Upper lobe of left lung (tissue), 6 donors: Measurements from ENCODE around the gene PLXND1. TPM values are rescaled to one million over a fixed set of nuclear protein-coding genes. Genes with fewer than 3 reads are reported as not detected.

Source experiments
- ATAC-seq, 2 donors: fragments of 200-7000 bp; cut with Tn5 transposase; one replicate each; pipeline ENCODE4 v1.9.1; 2022; ENCODE audit warnings: mild to moderate bottlenecking in 2 of 2, moderate library complexity in 2 of 2; ENCODE audit not compliant: low FRiP score in 2 of 2
- DNase-seq, 2 donors: peaks; one replicate each; pipeline ENCODE4 v3.0.0-alpha.2; 2019 to 2020
- H3K27ac ChIP-seq, 4 donors: fragments of 200-600 bp; sonication (generic); one replicate each; pipeline ENCODE4 v1.5.1; 2016 to 2019
- H3K27me3 ChIP-seq, 4 donors: fragments of 200-600 bp; sonication (generic); one replicate each; pipeline ENCODE4 v1.5.1; 2017 to 2019
- H3K36me3 ChIP-seq, 4 donors: fragments of 200-600 bp; sonication (generic); one replicate each; pipeline ENCODE4 v1.5.1; 2016 to 2019
- H3K4me1 ChIP-seq, 4 donors: fragments of 200-600 bp; sonication (generic); one replicate each; pipeline ENCODE4 v1.5.1; 2018 to 2019
- H3K4me3 ChIP-seq, 4 donors: fragments of 200-600 bp; sonication (generic); one replicate each; pipeline ENCODE4 v1.5.1; 2017 to 2019; ENCODE audit warnings: mild to moderate bottlenecking in 2 of 4, moderate library complexity in 1 of 4
- H3K9me3 ChIP-seq, 4 donors: fragments of 200-600 bp; sonication (generic); one replicate each; pipeline ENCODE4 v1.5.1; 2018 to 2019
- EP300 ChIP-seq, 4 donors: sonication (generic); formaldehyde crosslinking; IDR thresholded peaks; one replicate each; pipeline ENCODE4 v1.5.1; 2017; ENCODE audit warnings: antibody characterized with exemption in 4 of 4, control low read depth in 2 of 4
- POLR2A ChIP-seq, 4 donors: fragments of 450-650 bp; IDR thresholded peaks; one replicate each; pipeline ENCODE4 v1.5.1; 2016 to 2017; ENCODE audit warnings: antibody characterized with exemption in 4 of 4, mild to moderate bottlenecking in 2 of 4
- POLR2AphosphoS5 ChIP-seq, 2 donors: sonication (generic); formaldehyde crosslinking; IDR thresholded peaks; one replicate each; pipeline ENCODE4 v1.5.1; 2017; ENCODE audit warnings: antibody characterized with exemption in 2 of 2
- WGBS, 2 donors: methylation state at CpG; one replicate each; pipeline ENCODE4 v1.1.5; 2017 to 2018; 5-methylcytosine and 5-hydroxymethylcytosine counted together
- total RNA-seq, 6 donors: library from RNA; depleted of rRNA in 4 of 6; stranded (reverse); fragments of >200 nt in 4 of 6; gene quantifications; one replicate each; pipeline versions ENCODE4 v1.1.0 to v1.2.1, GENCODE V29; 2016 to 2021
- TF ChIP-seq, protein P1 (sequence below), 6 experiments: fragments of 450-650 bp in 4 of 6; fragments of 200-600 bp in 2 of 6; sonication (generic) in 2 of 6; IDR thresholded peaks; one replicate each; pipeline ENCODE4 v1.5.1; 2016 to 2019; ENCODE audit warnings: antibody characterized with exemption in 6 of 6
- donor health status: DM: no; HTN: no; CAD: no; lungs with moderate emphysema.
- donor health status: DM: no; HTN: yes; CAD: no; lungs with severe emphysema.

The PLXND1 gene
- total RNA-seq, 6 donors from 2014 or later, result 95.3 to 607 (median 227) TPM

DNA sequence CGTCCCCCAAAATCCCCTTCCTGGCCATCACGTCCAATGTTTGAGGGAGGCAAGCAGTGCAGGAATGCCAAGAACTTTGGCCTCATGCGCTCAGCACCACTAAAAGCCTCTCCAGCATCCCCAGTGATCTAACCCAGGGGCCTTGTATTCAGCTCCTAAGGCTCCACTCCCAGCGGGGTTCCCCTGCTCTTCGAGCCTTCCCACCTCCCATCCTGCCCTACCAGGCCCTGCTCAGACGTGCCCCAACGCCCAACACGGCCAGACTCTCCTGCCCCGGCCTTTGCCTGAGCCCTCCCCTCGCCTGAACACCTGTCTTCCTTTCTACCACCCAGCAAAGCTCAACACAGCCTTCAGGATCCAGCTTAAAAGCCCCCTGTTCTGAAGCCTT is 30.5 kb downstream of the PLXND1 start:
- Histone ChIP-seq H3K27ac (peak overlapping the region; percentile 80 to 87 (median 82)), H3K4me3 (no peak overlapping the region), H3K27me3 (no peaks in the 10 kb centered on the region), H3K9me3 (no peaks in the 10 kb centered on the region), H3K36me3 (peaks cover 8 to 90% (median 79%) of the 10 kb centered on the region in 4 donors), H3K4me1 (peaks cover 30 to 40% (median 33%) of the 10 kb centered on the region in 4 donors)
- ATAC-seq, result no peak
- no peak for DNase-seq
- WGBS, 2 donors, result 91 to 94% methylated on average over 9 to 10 of the region's 10 CpGs
- TF ChIP-seq EP300 (IDR thresholded peaks at IDR 0.05) (no peak), POLR2A (IDR thresholded peaks at IDR 0.05) (no peak), POLR2AphosphoS5 (IDR thresholded peaks at IDR 0.05) (no peak)
- TF ChIP-seq, protein P1, sequence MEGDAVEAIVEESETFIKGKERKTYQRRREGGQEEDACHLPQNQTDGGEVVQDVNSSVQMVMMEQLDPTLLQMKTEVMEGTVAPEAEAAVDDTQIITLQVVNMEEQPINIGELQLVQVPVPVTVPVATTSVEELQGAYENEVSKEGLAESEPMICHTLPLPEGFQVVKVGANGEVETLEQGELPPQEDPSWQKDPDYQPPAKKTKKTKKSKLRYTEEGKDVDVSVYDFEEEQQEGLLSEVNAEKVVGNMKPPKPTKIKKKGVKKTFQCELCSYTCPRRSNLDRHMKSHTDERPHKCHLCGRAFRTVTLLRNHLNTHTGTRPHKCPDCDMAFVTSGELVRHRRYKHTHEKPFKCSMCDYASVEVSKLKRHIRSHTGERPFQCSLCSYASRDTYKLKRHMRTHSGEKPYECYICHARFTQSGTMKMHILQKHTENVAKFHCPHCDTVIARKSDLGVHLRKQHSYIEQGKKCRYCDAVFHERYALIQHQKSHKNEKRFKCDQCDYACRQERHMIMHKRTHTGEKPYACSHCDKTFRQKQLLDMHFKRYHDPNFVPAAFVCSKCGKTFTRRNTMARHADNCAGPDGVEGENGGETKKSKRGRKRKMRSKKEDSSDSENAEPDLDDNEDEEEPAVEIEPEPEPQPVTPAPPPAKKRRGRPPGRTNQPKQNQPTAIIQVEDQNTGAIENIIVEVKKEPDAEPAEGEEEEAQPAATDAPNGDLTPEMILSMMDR (IDR thresholded peaks at IDR 0.05), result no peak

DNA sequence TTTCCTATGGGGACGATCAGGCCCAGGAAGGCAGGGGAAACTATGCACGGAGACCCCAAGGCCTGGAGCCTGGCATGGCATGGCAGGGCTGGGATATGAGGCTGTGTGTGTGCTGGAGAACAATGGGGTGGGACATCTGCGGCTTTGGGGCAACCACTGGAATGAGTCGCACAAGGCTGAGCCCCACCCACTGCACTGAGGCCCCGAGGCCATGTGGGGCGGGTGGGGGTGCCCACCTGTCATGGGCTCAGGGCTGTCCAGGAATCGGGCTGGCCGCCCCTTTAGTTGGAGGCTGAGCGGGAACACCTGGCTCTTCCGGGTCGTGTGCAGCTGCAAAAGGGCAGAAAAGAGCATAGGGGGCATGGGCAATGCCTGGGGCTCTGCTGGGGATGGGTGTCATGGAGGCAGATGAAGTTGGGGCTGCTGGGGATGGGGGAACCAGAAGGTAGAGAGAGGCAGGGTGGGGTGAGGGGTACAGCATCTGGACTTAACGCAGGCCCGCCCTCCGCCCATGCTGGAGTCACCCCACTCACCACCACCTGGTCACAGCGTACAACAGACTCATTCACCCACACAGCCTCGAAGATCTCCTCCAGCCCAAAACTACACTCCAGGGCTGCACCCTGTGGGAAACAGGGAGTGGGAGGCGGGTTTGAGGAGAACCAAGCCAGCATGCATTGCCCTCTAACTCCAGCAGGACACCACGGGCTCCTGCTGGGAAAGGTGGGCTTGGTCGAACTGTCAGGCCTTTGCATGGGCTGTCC is 31.1 kb downstream of the PLXND1 start:
- H3K27ac ChIP-seq, result peak overlapping the region in 3 of 4 donors; percentile 81 to 87 (median 82)
- H3K4me3 ChIP-seq, result no peak overlapping the region
- no peaks in the 10 kb centered on the region for H3K27me3 ChIP-seq
- no peaks in the 10 kb centered on the region for H3K9me3 ChIP-seq
- WGBS, 2 donors, result 91 to 98% methylated on average over 8 to 10 of the region's 19 CpGs
- TF ChIP-seq EP300 (IDR thresholded peaks at IDR 0.05) (no peak), POLR2A (IDR thresholded peaks at IDR 0.05) (no peak), POLR2AphosphoS5 (IDR thresholded peaks at IDR 0.05) (no peak)
- TF ChIP-seq, protein P1 (IDR thresholded peaks at IDR 0.05), result no peak
- peaks cover 9 to 90% (median 80%) of the 10 kb centered on the region in 4 donors for H3K36me3 ChIP-seq
- no peak for DNase-seq
- peaks cover 30 to 40% (median 33%) of the 10 kb centered on the region in 4 donors for H3K4me1 ChIP-seq
- no peak for ATAC-seq

DNA sequence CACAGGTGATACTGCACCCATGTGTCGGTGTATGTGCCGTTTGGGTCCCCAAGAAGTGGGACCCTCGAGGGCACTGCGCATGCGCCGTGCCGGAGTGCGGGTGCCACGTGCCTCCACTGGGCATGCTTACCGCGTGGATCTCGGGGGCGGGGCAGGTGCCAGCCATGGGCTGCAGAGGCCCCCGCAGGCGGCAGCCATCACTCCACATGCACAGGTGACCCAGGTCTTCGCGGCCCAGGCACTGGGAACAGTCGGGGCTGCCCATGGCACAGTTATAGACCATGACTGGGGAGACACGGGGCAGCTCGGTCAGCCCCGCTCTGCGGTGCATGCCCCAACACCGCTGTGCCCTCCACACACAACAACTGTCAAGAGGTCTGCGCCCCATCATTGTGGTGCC is 32.3 kb downstream of the PLXND1 start:
- ATAC-seq (no peak), DNase-seq (peak in 1 of 2 donors; percentile 82)
- Histone ChIP-seq H3K4me1 (peaks cover 30 to 32% (median 31%) of the 10 kb centered on the region in 4 donors), H3K9me3 (no peaks in the 10 kb centered on the region), H3K27me3 (no peaks in the 10 kb centered on the region), H3K36me3 (peaks cover 19 to 96% (median 82%) of the 10 kb centered on the region in 4 donors), H3K27ac (no peak overlapping the region), H3K4me3 (no peak overlapping the region)
- WGBS, 2 donors, result 96% methylated on average over 14 to 24 of the region's 24 CpGs
- TF ChIP-seq, protein P1 (IDR thresholded peaks at IDR 0.05), result no peak
- TF ChIP-seq EP300 (IDR thresholded peaks at IDR 0.05), result no peak

DNA sequence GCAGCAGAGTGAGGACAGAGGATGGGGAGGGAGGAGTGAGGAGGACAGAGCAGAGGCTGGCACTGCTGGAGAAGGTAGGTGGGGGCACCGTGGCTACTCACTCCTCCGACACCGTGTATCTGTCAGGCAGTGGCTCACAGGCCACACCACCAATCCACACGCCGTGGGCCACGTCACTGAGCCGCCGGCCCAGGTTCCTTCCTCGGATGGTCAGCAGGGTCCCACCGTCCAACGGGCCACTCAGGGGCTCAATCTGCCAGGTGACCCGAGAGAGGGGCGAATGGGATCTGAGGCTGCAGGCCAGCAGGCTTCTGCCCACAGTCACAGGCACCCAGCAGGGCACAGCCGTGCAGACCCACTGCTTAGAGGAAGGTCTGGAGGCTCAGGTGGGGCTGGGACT is 33.0 kb downstream of the PLXND1 start:
- Histone ChIP-seq H3K4me3 (no peak overlapping the region), H3K27me3 (no peaks in the 10 kb centered on the region), H3K36me3 (peaks cover 19 to 97% (median 84%) of the 10 kb centered on the region in 4 donors), H3K4me1 (peaks cover 23 to 25% (median 25%) of the 10 kb centered on the region in 4 donors), H3K9me3 (no peaks in the 10 kb centered on the region), H3K27ac (no peak overlapping the region)
- no peak for ATAC-seq
- no peak for TF ChIP-seq EP300 (IDR thresholded peaks at IDR 0.05)
- TF ChIP-seq, protein P1 (IDR thresholded peaks at IDR 0.05), result no peak
- 86 to 93% methylated on average over 3 to 14 of the region's 14 CpGs for WGBS, 2 donors
- peak in 1 of 2 donors; percentile 76 for DNase-seq

DNA sequence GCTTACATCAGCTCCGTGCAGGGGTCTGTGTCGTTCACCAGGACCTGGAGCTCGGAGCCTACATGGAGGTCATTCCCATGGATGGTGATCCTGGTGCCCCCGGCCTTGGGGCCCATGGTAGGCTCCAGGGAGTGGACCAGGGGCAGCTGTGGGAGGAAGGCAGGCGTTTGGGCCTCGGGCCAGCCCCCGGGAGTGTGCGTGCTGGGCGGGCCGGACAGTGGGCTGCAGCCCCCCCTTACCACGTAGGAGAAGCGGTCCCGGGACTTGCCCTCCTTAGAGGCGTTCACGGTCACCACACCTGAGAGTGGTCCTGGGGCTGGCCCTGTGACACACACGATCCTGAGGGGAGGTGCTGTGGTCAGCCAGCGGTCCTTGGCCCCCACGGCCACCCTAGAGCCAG is 33.9 kb downstream of the PLXND1 start:
- ATAC-seq (no peak), DNase-seq (no peak)
- H3K4me3 ChIP-seq, result no peak overlapping the region
- WGBS, 2 donors, result 97% methylated on average over 11 of the region's 18 CpGs; no CpG with 5 or more reads in 1 of the 2 donors
- H3K9me3 ChIP-seq, result no peaks in the 10 kb centered on the region
- H3K4me1 ChIP-seq, result peaks cover 14 to 17% (median 16%) of the 10 kb centered on the region in 4 donors
- no peak overlapping the region for H3K27ac ChIP-seq
- TF ChIP-seq POLR2AphosphoS5 (IDR thresholded peaks at IDR 0.05), result no peak
- TF ChIP-seq, protein P1 (IDR thresholded peaks at IDR 0.05), result no peak
- TF ChIP-seq EP300 (IDR thresholded peaks at IDR 0.05), result no peak
- no peak for TF ChIP-seq POLR2A (IDR thresholded peaks at IDR 0.05)
- peaks cover 19 to 98% (median 80%) of the 10 kb centered on the region in 4 donors for H3K36me3 ChIP-seq
- H3K27me3 ChIP-seq, result no peaks in the 10 kb centered on the region
